K562 (cell line): ENCODE measurements around the gene CHAT. TPM values are rescaled to one million over a fixed set of nuclear protein-coding genes. Genes with fewer than 3 reads are reported as not detected.

Experiments used
- ATAC-seq: fragments of 200-7000 bp; cut with Tn5 transposase; 3 replicates; pipeline ENCODE4 v1.9.1; 2020; ENCODE audit warnings: moderate library complexity
- BruUV-seq: library from RNA; stranded (reverse); fragments of 400-500 nt; replicated peaks from 2 replicates; lab custom pipeline; 2021; lab: Mats Ljungman, UMichigan
- CTCF ChIA-PET: fragments of 300-600 bp; formaldehyde crosslinking; extraction: SDS; loops from one replicate; lab custom pipeline; 2021; ENCODE audit warnings: low intra/inter-chr PET ratio; lab: Yijun Ruan, JAX
- POLR2A ChIA-PET: fragments of 300-600, 350-650 bp; sonication (Branson Sonifier 250); formaldehyde crosslinking; extraction: SDS; loops from one replicate; lab custom pipeline; 2021; ENCODE audit warnings: antibody characterized with exemption, inconsistent platforms; lab: Yijun Ruan, JAX
- DNase-seq, 4 experiments: peaks; one replicate each; pipeline versions ENCODE4 v3.0.0 to v3.0.0-alpha.2; 2011 to 2018; ENCODE audit warnings: low spot score in 3 of 4, mixed read lengths in 3 of 4; ENCODE audit errors: extremely low read depth in 1 of 4
- FAIRE-seq: peaks from 2 replicates; lab custom pipeline; 2011; peaks lifted over from hg19 to GRCh38; lab: Jason Lieb, UNC
- H2AFZ ChIP-seq: 2 replicates; pipeline ENCODE4 v1.6.0; 2011; ENCODE audit warnings: low read depth, low read length, control low read depth, inconsistent platforms
- H3K27ac ChIP-seq: fragments of 200-600 bp; 3 replicates; pipeline ENCODE4 v1.8.0; 2011; ENCODE audit warnings: low read depth, mild to moderate bottlenecking, control low read depth, inconsistent platforms, low read length, moderate library complexity, mixed read lengths; ENCODE audit errors: extremely low read depth
- H3K27me3 ChIP-seq, 2 experiments: fragments of 300-600 bp in 1 of 2; 2 replicates in 1 of 2; 3 replicates in 1 of 2; pipeline versions ENCODE4 v1.6.0 to v1.8.0; 2011; ENCODE audit warnings: inconsistent platforms in 2 of 2, low read length in 2 of 2, mild to moderate bottlenecking in 1 of 2, mixed read lengths in 1 of 2, moderate library complexity in 1 of 2; ENCODE audit not compliant: control insufficient read depth in 2 of 2, insufficient read depth in 2 of 2
- H3K36me3 ChIP-seq: fragments of 300-600 bp; 3 replicates; pipeline ENCODE4 v1.8.0; 2011; ENCODE audit warnings: mild to moderate bottlenecking, low read length, inconsistent platforms; ENCODE audit not compliant: control insufficient read depth, insufficient read depth
- H3K4me1 ChIP-seq, 2 experiments: fragments of 200-600 bp in 1 of 2; replicated peaks in 1 of 2; 2 replicates in 1 of 2; 3 replicates in 1 of 2; pipeline versions ENCODE4 v1.5.1 to v1.8.0; 2011; ENCODE audit warnings: inconsistent platforms in 2 of 2, low read length in 2 of 2, mild to moderate bottlenecking in 1 of 2, mixed read lengths in 1 of 2, moderate library complexity in 1 of 2; ENCODE audit not compliant: control insufficient read depth in 2 of 2, insufficient read depth in 2 of 2
- H3K4me2 ChIP-seq: 2 replicates; pipeline ENCODE4 v1.6.1; 2011; ENCODE audit warnings: low read length, control low read depth, inconsistent platforms, mixed read lengths; ENCODE audit not compliant: insufficient read depth
- H3K4me3 ChIP-seq: fragments of 200-600 bp; sonication (generic), shearing (Covaris generic); 2 replicates; pipeline ENCODE4 v1.5.1; 2016; ENCODE audit warnings: control low read depth, inconsistent platforms
- H3K79me2 ChIP-seq: fragments of 200-600 bp; 3 replicates; pipeline ENCODE4 v1.8.0; 2011; ENCODE audit warnings: low read length, inconsistent platforms; ENCODE audit not compliant: control insufficient read depth, insufficient read depth
- H3K9ac ChIP-seq, 2 experiments: 2 replicates each; pipeline versions ENCODE4 v1.6.0 to v1.6.1; 2011; ENCODE audit warnings: low read depth in 2 of 2, low read length in 2 of 2, control low read depth in 1 of 2, inconsistent platforms in 1 of 2, mild to moderate bottlenecking in 1 of 2, mixed read lengths in 1 of 2; ENCODE audit not compliant: insufficient read depth in 1 of 2
- H3K9me1 ChIP-seq: one replicate; pipeline ENCODE4 v1.6.0; 2011; ENCODE audit warnings: inconsistent platforms, mild to moderate bottlenecking, low read length, moderate library complexity; ENCODE audit not compliant: control insufficient read depth, insufficient read depth
- H3K9me3 ChIP-seq: replicated peaks from 2 replicates; pipeline ENCODE4 v1.5.1; 2011; ENCODE audit warnings: low read depth, low read length, inconsistent platforms; ENCODE audit not compliant: control insufficient read depth, insufficient read depth
- H4K20me1 ChIP-seq: replicated peaks from 2 replicates; pipeline ENCODE4 v1.6.1; 2011; ENCODE audit warnings: low read length, inconsistent platforms, mixed read lengths; ENCODE audit not compliant: control insufficient read depth, insufficient read depth
- CBX8 ChIP-seq: fragments of 200-600 bp; sonication (generic); IDR thresholded peaks from 2 replicates; pipeline ENCODE4 v1.6.1; 2012; ENCODE audit warnings: borderline replicate concordance, mixed run types, low read depth, mild to moderate bottlenecking, moderate library complexity, mixed read lengths, low read length, control low read depth, inconsistent platforms; ENCODE audit not compliant: poor library complexity, severe bottlenecking; ENCODE audit errors: extremely low read depth
- HDAC3 ChIP-seq: fragments of 450-650 bp; IDR thresholded peaks from 2 replicates; pipeline ENCODE4 v1.6.1; 2018; ENCODE audit warnings: borderline replicate concordance, mild to moderate bottlenecking, moderate library complexity; ENCODE audit not compliant: partially characterized antibody
- HNRNPUL1 ChIP-seq: fragments of 200-400 bp; formaldehyde crosslinking; IDR thresholded peaks from 2 replicates; pipeline ENCODE4 v1.6.1; 2017; ENCODE audit warnings: low read length
- KLF13 ChIP-seq: fragments of 450-650 bp; IDR thresholded peaks from 2 replicates; pipeline ENCODE4 v1.6.1; 2016; ENCODE audit warnings: missing genetic modification characterization, low read depth, mild to moderate bottlenecking, missing compliant biosample characterization, moderate library complexity, borderline replicate concordance
- NR4A1 ChIP-seq, 2 experiments: fragments of 250-450 bp in 1 of 2; fragments of 450-650 bp in 1 of 2; sonication (Bioruptor Pico) in 1 of 2; IDR thresholded peaks; 2 replicates each; pipeline versions ENCODE4 v1.4.0 to v1.6.1; 2016 to 2020; ENCODE audit warnings: mild to moderate bottlenecking in 2 of 2, missing compliant biosample characterization in 1 of 2, missing genetic modification characterization in 1 of 2, moderate library complexity in 1 of 2
- NRF1 ChIP-seq, 2 experiments: fragments of 450-650 bp; IDR thresholded peaks in 1 of 2; conservative IDR thresholded peaks in 1 of 2; 2 replicates each; pipeline ENCODE4 v1.6.1; 2014; ENCODE audit warnings: mild to moderate bottlenecking in 2 of 2
- ZNF280A ChIP-seq: fragments of 450-650 bp; IDR thresholded peaks from 2 replicates; pipeline ENCODE4 v1.6.1; 2018; ENCODE audit warnings: mild to moderate bottlenecking, low read depth; ENCODE audit not compliant: partially characterized antibody
- WGBS: fragments of 100-300 bp; shearing (Covaris generic); methylation state at CpG from one replicate; pipeline ENCODE4 v1.1.6; 2016; ENCODE audit warnings: low coverage, mixed read lengths; ENCODE audit not compliant: insufficient coverage; ENCODE audit errors: missing lambda C conversion rate; 5-methylcytosine and 5-hydroxymethylcytosine counted together
- in situ Hi-C: fragments of 300-500 bp; cut with MboI; formaldehyde crosslinking; loops from 4 replicates; pipeline ENCODE4 v1.15.0; 2018; ENCODE audit warnings: inconsistent platforms, mixed read lengths
- intact Hi-C: fragments of 100-400 bp; cut with micrococcal nuclease; formaldehyde crosslinking; loops from 2 replicates; pipeline ENCODE4 v1.14.2; 2022
- polyA plus RNA-seq, 8 experiments: library from polyadenylated mRNA; depleted of rRNA in 4 of 8; stranded (reverse) in 5 of 8; unstranded in 3 of 8; fragments of >200 nt; fragmentation: Nextera tagmentation in 2 of 8; fragmentation: Illumina TruSeq in 1 of 8; extraction: Ambion mirVana in 2 of 8; extraction: Trizol in 1 of 8; gene quantifications; 2 replicates each; pipeline versions ENCODE4 v1.2.1 to v1.2.3, GENCODE V29; 2011 to 2014; ENCODE audit warnings: inconsistent platforms in 1 of 8, missing spikeins in 1 of 8
- total RNA-seq, 7 experiments: library from RNA; depleted of rRNA in 6 of 7; stranded (reverse); fragments of >200 nt in 6 of 7; fragmentation: Illumina TruSeq in 2 of 7; extraction: Trizol in 2 of 7; gene quantifications; 2 replicates each; pipeline versions ENCODE4 v1.2.1 to v1.2.3, GENCODE V29; 2011 to 2021; ENCODE audit warnings: low replicate concordance in 1 of 7

Gene CHAT
- total and polyA plus RNA-seq, 9 of the 15 experiments (the other 6 are each of a cell fraction or from before 2014, with no cell fraction given), result not detected

GRCh38 chr10:49615213-49615612 is 1.4 kb downstream of the CHAT start (continued):
- TF ChIP-seq NR4A1 (CRISPR knock-in tag; IDR thresholded peaks at IDR 0.05), result no peak
- TF ChIP-seq NR4A1 (tag; IDR thresholded peaks at IDR 0.05), result no peak
- TF ChIP-seq KLF13 (tag), result no peak
- TF ChIP-seq, all 486 proteins: peak for 0

GRCh38 chr10:49615721-49616120 is 1.9 kb downstream of the CHAT start:
- ATAC-seq (no peak), FAIRE-seq (no peak), DNase-seq (no peak)
- Histone ChIP-seq H3K4me3 (no peak overlapping the region), H3K9me3 (no peaks in the 10 kb centered on the region), H3K9me1 (no peaks in the 10 kb centered on the region), H3K79me2 (no peaks in the 10 kb centered on the region), H3K4me2 (no peak overlapping the region), H3K36me3 (no peaks in the 10 kb centered on the region), H3K9ac (no peak overlapping the region), H3K4me1 (peaks cover 0 to 16% of the 10 kb centered on the region in 2 experiments; a peak in 2 of 5 replicates), H4K20me1 (no peaks in the 10 kb centered on the region; the same call in 1 of the 2 replicates), H3K27me3 (peaks cover 20 to 48% of the 10 kb centered on the region in 2 experiments; a peak in 4 of 5 replicates), H2AFZ (no peak overlapping the region), H3K27ac (no peak overlapping the region)
- no peak for TF ChIP-seq HNRNPUL1
- no peak for TF ChIP-seq HDAC3
- TF ChIP-seq NRF1 (conservative IDR thresholded peaks at IDR 0.05 in 1 of 2, IDR thresholded peaks at IDR 0.05 in 1 of 2), result no peak
- TF ChIP-seq ZNF280A, result no peak
- TF ChIP-seq CBX8, result no peak
- WGBS, result 1% methylated on average over 5 of the region's 5 CpGs
- ChIA-PET POLR2A (no interaction called here), CTCF (no interaction called here)
- in situ Hi-C loops, result no loop called here
- intact Hi-C loops, result no loop called here
- no TSS peak for BruUV-seq
